HT1080 (cell line): ENCODE results near the gene LRRC71. TPM values are rescaled to one million over a fixed set of nuclear protein-coding genes. Genes with fewer than 3 reads are reported as not detected.

Experiments
- DNase-seq: peaks from one replicate; pipeline ENCODE4 v3.0.0-alpha.2; 2015; ENCODE audit warnings: low read depth
- polyA plus RNA-seq, 2 experiments: library from polyadenylated mRNA; depleted of rRNA; stranded (reverse); fragments of >200 nt; gene quantifications; 2 replicates each; pipeline ENCODE4 v1.2.3, GENCODE V29; 2015
- total RNA-seq: library from RNA; depleted of rRNA; stranded (reverse); fragments of >200 nt; shearing (Covaris generic); gene quantifications from 2 replicates; pipeline ENCODE4 v1.2.3, GENCODE V29; 2014; rRNA removed

LRRC71 gene
- total RNA-seq = not detected in 2 replicates
- not detected in 2 replicates for polyA plus RNA-seq (2015; cell fraction: cytosol; rRNA removed)
- polyA plus RNA-seq (2015; cell fraction: nucleus; rRNA removed) = not detected in 2 replicates

DNA sequence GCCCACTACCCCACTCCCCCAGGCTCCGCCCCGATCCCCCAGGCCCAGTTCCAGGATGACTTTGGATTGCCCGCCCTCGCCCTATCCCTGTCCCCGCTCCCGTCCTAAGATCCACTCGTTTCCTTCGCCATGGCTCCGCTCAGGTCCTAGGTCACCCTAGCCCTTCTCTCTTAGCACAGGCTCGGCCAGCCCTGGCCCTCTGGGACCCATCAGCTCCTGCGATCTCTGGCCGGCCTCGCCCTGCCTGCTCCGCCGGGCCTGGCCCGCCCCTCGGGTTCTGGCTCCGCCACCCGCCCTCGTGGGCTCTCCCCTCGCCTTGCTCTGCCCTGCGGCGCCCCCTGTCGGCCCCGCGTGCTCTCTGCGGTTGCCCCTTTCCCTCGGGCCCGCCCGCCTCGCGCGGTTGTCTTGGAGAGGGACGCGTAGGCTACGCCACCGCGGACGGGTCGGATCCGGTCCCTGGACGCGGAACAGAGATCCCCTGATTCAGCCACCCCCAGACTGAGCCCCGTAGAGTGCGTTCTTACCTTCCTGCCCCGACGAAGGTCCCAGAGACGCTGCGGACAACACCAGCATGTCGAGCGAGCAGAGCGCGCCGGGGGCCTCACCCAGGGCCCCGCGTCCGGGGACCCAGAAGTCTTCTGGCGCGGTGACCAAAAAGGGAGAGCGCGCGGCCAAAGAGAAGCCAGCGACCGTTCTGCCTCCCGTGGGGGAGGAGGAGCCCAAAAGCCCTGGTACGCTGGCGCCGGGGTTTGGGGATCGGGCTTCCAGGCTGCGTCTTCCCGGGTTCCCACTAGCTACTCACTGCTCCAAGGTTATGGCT is at the start of gene LRRC71:
TSS of gene LRRC71 (plus strand) at position 400 of the 820 bp plus-strand sequence. CDS start at position 572, 172 bp downstream.
- peak; percentile 21 for DNase-seq

DNA sequence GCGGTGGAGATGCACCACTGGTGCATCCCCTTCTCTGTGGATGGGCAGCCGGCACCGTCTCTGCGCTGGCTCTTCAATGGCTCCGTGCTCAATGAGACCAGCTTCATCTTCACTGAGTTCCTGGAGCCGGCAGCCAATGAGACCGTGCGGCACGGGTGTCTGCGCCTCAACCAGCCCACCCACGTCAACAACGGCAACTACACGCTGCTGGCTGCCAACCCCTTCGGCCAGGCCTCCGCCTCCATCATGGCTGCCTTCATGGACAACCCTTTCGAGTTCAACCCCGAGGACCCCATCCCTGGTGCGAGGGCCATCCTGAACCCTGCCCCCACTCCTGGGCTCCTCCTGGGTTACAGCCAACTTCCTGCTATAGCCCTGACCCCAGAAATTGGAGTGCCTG is 46.8 kb upstream of the LRRC71 start:
- no peak for DNase-seq

DNA sequence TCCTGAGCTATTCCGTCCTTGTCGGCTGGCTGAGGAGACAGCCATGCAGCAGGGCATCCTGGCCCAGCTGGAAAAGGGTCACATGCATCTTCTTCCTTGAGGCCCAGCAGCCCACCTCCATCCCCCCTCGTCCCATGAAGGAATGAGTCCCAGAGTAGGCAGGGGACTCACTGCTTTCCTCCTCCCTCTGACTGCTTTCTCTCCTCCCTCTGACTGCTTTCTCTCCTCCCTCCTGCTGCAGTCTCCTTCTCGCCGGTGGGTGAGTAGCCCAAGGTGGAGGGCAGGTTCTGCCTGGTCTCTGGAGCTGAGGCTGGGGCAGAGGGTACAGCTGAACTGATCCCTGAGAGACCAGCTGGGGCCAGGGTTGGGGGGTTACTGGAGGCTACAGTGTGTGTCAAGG is 46.3 kb upstream of the LRRC71 start:
- no peak for DNase-seq

- DNase-seq = no peak
Measured at GRCh38 chr1:156874572-156875340, 45.7 kb upstream of the LRRC71 start.

- no peak for DNase-seq
Measured at GRCh38 chr1:156875341-156875615, 45.2 kb upstream of the LRRC71 start.

DNA sequence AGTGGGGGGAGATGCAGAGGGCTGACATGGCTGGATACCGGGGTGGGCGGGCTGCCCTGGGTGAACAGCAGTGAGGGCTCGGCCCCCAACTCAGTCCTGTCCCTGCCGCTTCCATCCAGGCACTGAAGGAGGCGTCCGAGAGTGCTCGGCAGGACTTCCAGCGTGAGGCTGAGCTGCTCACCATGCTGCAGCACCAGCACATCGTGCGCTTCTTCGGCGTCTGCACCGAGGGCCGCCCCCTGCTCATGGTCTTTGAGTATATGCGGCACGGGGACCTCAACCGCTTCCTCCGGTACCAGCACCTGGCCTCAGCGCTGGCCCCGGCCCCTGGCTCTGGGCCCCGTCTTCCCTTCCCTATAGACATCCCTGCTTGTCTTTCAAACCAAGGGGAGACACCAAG is 44.2 kb upstream of the LRRC71 start:
- no peak for DNase-seq

DNA sequence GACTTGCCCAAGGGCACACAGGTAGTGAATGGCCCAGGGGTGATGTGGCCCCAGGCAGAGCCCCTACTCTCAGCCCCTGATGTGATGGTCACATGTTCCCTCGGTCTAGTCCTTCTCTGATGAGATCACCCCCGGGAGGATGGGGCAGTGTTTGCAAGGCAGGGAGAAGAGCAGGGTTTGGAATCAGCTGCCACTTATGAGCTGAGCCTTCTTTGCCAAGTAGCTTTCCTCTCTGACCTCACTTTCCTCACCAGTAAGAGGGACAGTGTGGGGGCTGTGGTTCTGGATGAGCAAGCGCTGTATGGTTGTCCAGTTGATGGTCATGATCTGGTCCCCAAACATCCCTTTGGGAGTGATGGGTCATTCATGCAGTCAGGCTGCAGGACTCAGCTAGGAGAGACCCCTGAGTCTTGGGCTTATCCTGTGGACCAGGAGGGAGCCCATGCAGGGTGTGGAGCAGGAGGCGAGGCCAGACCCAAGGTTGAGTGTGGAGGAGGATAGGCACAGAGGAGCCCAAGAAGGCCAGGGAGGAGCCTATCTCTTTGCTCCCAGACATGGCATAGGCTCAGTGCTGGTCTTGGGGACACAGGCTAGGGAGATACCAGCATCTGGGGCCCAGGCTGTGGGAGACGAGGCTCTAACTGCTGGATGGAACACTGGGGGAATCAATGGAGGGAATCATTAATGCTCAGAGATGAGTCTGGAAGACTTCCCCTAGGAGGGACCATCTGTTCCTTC is 42.8 kb upstream of the LRRC71 start:
- DNase-seq = no peak

DNA sequence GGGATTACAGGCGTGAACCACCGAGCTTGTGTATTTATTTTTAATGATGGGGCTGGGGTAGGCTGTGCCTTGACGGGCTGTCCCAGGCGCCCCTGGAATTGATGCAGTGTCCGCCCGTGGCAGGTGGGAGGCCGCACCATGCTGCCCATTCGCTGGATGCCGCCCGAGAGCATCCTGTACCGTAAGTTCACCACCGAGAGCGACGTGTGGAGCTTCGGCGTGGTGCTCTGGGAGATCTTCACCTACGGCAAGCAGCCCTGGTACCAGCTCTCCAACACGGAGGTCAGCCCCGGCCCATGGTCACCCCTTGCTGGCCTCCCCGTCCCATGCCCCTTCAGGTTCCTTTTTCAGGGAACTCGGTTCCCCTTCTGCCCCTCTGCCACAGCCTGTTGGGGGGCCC is 40.6 kb upstream of the LRRC71 start:
- no peak for DNase-seq

DNA sequence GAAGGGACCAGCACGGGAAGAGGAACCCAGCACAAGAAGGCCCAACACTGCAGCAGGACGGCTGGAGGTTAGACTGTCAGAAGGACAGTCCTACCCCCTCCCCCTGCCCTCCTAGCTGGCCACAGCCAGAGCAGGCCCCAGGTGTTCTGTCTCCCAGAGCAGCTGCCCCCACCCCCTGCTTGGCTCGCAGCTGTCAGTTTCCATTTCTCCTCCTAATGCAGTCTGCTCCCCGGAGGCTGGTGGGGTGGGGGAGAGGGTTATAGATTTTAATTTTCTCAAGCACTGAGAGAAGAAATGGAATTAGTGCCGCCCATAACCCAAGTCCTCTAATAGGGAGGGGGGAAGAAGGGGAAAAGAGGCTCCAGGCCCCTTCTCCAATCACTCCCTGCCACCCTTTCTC is 40.0 kb upstream of the LRRC71 start:
- no peak for DNase-seq

DNA sequence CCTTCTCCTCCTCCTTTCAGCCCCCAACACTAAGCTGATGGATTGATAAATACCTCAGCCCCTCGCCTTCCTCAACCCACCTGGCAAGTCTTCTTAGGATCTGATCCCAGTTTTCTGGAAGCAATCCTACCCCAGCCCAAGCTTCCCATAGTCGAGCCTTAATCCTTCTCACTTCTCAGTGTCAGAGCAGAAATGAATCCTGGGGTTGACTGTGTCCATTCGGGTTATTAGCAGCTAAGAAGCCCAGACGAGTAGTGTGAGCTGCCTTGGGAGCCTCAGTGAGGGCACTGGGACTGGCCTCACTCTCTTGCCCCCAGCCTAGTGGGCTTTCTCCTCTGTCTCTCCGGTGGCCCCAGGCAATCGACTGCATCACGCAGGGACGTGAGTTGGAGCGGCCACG is 39.3 kb upstream of the LRRC71 start:
- no peak for DNase-seq

- DNase-seq = no peak
Measured at GRCh38 chr1:156881663-156882062, 38.8 kb upstream of the LRRC71 start.

DNA sequence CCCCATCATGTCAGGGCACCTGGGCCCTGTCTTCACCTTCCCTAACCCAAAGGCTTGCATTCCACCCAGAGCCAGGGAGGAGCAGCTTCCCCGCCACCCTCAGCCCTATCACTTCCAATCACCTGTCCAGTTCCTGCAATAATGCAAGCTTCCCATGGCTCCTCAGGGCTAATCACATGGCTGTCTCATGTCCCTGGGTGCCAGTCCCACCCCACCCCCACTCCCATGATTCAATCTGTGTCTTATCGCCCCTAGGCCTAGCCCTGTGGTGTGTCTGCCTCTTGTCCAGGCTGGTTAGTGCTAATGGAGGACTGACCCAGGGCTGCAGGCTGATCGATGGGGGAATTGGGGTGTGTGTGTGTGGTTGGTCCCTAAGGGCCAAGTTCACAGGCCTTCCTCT is 37.9 kb upstream of the LRRC71 start:
- DNase-seq = no peak

DNA sequence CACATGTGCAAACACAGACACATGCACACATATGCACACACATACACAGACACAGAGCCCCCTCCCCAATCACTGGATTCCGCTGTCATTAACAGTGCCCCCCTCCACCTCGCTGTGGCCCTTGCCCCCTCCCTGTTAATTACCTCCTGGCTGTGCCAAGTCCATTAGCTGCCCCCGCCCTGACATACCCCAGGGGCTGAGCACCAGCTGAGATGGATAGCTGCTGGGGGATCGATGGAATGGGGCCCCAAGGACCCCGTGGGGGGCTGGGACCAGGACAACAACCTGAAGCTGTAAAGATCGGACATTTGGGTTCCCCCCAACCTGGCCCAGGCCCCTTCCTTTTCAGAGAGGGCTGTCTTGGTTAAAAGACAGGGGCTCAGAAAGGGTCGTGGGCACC is 36.5 kb upstream of the LRRC71 start:
- no peak for DNase-seq

GRCh38 chr1:156884560-156885184 is 35.8 kb upstream of the LRRC71 start:
- DNase-seq = no peak

DNA sequence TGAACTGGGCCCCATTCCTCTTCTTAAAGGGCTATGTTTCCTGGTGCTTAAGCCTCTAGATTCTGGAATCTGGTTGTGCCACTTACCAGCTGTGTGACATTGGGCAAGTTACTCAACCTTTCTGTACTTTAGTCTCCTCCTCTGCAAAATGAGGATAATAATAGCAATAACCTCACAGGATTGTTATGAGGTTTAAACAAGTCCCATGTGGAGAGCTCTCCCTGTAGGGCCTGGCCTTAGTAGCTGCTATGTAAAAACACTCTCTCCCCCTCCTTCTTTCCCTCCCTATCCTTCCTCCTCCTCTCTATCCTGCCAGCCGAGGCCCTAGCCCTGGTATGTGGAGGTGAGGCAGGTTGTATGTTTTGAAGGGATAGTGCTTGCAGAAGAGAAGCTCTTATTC is 35.1 kb upstream of the LRRC71 start:
- DNase-seq = no peak

- DNase-seq = no peak
Measured at GRCh38 chr1:156885880-156886355, 34.5 kb upstream of the LRRC71 start.

GRCh38 chr1:156886583-156887281 is 33.7 kb upstream of the LRRC71 start:
- DNase-seq = no peak

DNA sequence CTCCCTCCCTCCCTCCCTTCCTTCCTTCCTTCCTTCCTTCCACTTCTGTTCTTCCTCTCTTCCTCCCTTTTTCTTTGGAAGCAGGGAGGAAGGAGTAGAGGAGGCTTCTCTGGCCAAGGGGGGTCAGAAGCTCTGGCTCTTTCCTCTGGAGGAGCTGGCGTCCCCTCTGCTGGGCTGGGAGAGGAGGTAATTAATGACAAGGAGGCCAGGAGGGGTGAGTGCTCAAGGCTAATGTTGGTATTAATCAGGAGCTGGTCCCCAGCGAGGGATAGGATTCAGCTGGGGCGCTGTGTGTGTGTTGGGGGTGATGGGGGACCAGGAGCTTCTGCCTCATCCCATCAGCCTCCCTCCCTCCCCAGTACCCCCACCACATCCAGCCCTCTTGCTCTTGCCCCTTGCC is 33.1 kb upstream of the LRRC71 start:
- no peak for DNase-seq

DNA sequence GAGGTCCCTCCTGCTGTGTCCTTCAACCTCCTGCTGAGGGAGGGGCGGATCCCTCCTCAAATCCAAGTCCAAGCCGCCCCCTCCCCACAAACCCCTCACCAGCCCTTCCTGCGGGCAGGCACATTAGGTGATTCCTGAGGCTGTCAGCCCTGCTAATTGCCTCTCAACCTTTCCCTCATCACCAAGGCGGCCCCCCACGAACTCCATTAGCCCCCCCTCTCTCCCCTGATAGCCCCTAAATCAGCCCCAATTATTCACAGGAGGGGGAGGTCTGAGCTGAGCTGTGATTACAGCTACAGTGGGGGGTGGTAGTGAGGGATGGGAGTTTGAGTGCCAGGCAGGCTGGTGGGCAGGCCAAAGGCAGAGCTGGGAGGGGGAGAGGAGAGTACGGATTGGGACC is 32.7 kb upstream of the LRRC71 start:
- no peak for DNase-seq

- DNase-seq = peak; percentile 69
Measured at GRCh38 chr1:156889802-156890580, 30.4 kb upstream of the LRRC71 start.
